H1 (cell line): ENCODE measurements around the gene MFSD2A. TPM values are rescaled to one million over a fixed set of nuclear protein-coding genes. Genes with fewer than 3 reads are reported as not detected.

Experiments
- ASH2L ChIP-seq: fragments of 200-600, 300-600 bp; sonication (generic); IDR thresholded peaks from one replicate; pipeline ENCODE4 v1.7.1; 2017; ENCODE audit warnings: low read length
- BRCA1 ChIP-seq: IDR thresholded peaks from 2 replicates; pipeline ENCODE4 v1.6.1; 2012; ENCODE audit warnings: low read depth, low read length, improper control_type of control experiment
- E2F6 ChIP-seq: IDR thresholded peaks from 2 replicates; pipeline ENCODE4 v1.6.1; 2012; ENCODE audit warnings: inconsistent platforms
- FOSL1 ChIP-seq: IDR thresholded peaks from 2 replicates; pipeline ENCODE4 v1.6.1; 2011; ENCODE audit warnings: mild to moderate bottlenecking, low read depth, low read length, moderate library complexity; ENCODE audit not compliant: insufficient read depth
- RXRA ChIP-seq: IDR thresholded peaks from 2 replicates; pipeline ENCODE4 v1.6.1; 2011; ENCODE audit warnings: low read depth, mild to moderate bottlenecking, low read length, moderate library complexity; ENCODE audit not compliant: insufficient read depth
- TAF1 ChIP-seq: IDR thresholded peaks from 2 replicates; pipeline ENCODE4 v1.6.1; 2011; ENCODE audit warnings: mild to moderate bottlenecking, low read depth, low read length
- polyA plus RNA-seq, 7 experiments: library from polyadenylated mRNA; depleted of rRNA in 3 of 7; stranded (reverse) in 5 of 7; unstranded in 2 of 7; fragments of >200 nt in 5 of 7; fragments of 200-250 nt in 2 of 7; gene quantifications; 1 replicate in 5 of 7; 2 replicates in 1 of 7; 4 replicates in 1 of 7; pipeline versions ENCODE4 v1.2.1 to v1.2.3, GENCODE V29; 2011 to 2013; ENCODE audit warnings: missing spikeins in 2 of 7, mixed read lengths in 2 of 7
- total RNA-seq: library from RNA; stranded (reverse); fragmentation: NEBNext Ultra II Directional; extraction: Animal tissue kit (Norgen Biotek cat#: 25700); gene quantifications from 2 replicates; pipeline ENCODE4 v1.2.1, GENCODE V29; 2021

MFSD2A gene
- total and polyA plus RNA-seq, 2 of the 8 experiments (the other 6 are each of a cell fraction or from before 2014, with no cell fraction given): 18.3 to 25.9 TPM

GRCh38 chr1:39969531-39970270, 14.8 kb downstream of the MFSD2A start (continued):
- TF ChIP-seq E2F6 (no peak), TAF1 (no peak), BRCA1 (no peak), FOSL1 (no peak), RXRA (no peak), ASH2L (no peak)
